GM23248 (cell line): ENCODE data around the gene CNOT9. TPM values are rescaled to one million over a fixed set of nuclear protein-coding genes. Genes with fewer than 3 reads are reported as not detected.
A peak's percentile ranks its signal among the peaks of the same experiment; 100 is the strongest.

Experiments used
- DNase-seq: peaks from one replicate; pipeline ENCODE4 v3.0.0-alpha.2; 2015
- H2AFZ ChIP-seq: fragments of 200-600 bp; sonication (generic); 2 replicates; pipeline ENCODE4 v1.6.1; 2016; ENCODE audit warnings: antibody characterized with exemption
- H3F3A ChIP-seq: fragments of 200-600 bp; sonication (generic); 2 replicates; pipeline ENCODE4 v1.6.1; 2016; ENCODE audit warnings: mild to moderate bottlenecking, antibody characterized with exemption, mixed run types; ENCODE audit not compliant: insufficient read depth
- H3K27ac ChIP-seq: fragments of 200-600 bp; sonication (generic); 2 replicates; pipeline ENCODE4 v1.5.1; 2016; ENCODE audit warnings: mild to moderate bottlenecking
- H3K27me3 ChIP-seq: fragments of 200-600 bp; sonication (generic); replicated peaks from 2 replicates; pipeline ENCODE4 v1.6.1; 2016; ENCODE audit warnings: mild to moderate bottlenecking; ENCODE audit not compliant: insufficient read depth
- H3K36me3 ChIP-seq: fragments of 200-600 bp; sonication (generic); 2 replicates; pipeline ENCODE4 v1.6.1; 2016; ENCODE audit warnings: low read depth, mild to moderate bottlenecking
- H3K4me1 ChIP-seq: fragments of 200-600 bp; sonication (generic); 2 replicates; pipeline ENCODE4 v1.6.1; 2016; ENCODE audit warnings: mild to moderate bottlenecking; ENCODE audit not compliant: insufficient read depth
- H3K4me2 ChIP-seq: fragments of 200-600 bp; sonication (generic); one replicate; pipeline ENCODE4 v1.6.1; 2016; ENCODE audit warnings: mild to moderate bottlenecking; ENCODE audit not compliant: unreplicated experiment
- H3K4me3 ChIP-seq: fragments of 200-600 bp; sonication (generic); 2 replicates; pipeline ENCODE4 v1.5.1; 2016; ENCODE audit warnings: mild to moderate bottlenecking
- H3K79me2 ChIP-seq: fragments of 200-600 bp; sonication (generic); 2 replicates; pipeline ENCODE4 v1.6.1; 2016; ENCODE audit warnings: mild to moderate bottlenecking; ENCODE audit not compliant: insufficient read depth
- H3K9ac ChIP-seq: fragments of 200-600 bp; sonication (generic); 2 replicates; pipeline ENCODE4 v1.6.1; 2016; ENCODE audit warnings: mild to moderate bottlenecking
- H3K9me2 ChIP-seq: fragments of 200-600 bp; sonication (generic); 2 replicates; pipeline ENCODE4 v1.6.1; 2016; ENCODE audit warnings: mixed run types, mild to moderate bottlenecking, moderate library complexity; ENCODE audit not compliant: insufficient read depth
- H3K9me3 ChIP-seq: fragments of 200-600 bp; sonication (generic); one replicate; pipeline ENCODE4 v1.6.1; 2017; ENCODE audit warnings: low read depth
- H4K20me1 ChIP-seq: fragments of 200-600 bp; sonication (generic); 2 replicates; pipeline ENCODE4 v1.6.0; 2016; ENCODE audit not compliant: insufficient read depth
- EZH2 ChIP-seq: fragments of 200-600 bp; sonication (generic); IDR thresholded peaks from 2 replicates; pipeline ENCODE4 v1.6.1; 2018; ENCODE audit warnings: antibody characterized with exemption, mild to moderate bottlenecking; ENCODE audit not compliant: insufficient read depth, poor library complexity, severe bottlenecking
- EZH2phosphoT487 ChIP-seq: fragments of 200-600 bp; sonication (generic); IDR thresholded peaks from 2 replicates; pipeline ENCODE4 v1.6.1; 2018; ENCODE audit warnings: antibody characterized with exemption, moderate library complexity, mild to moderate bottlenecking, low read depth; ENCODE audit not compliant: insufficient read depth
- WGBS, 2 experiments: methylation state at CpG; one replicate each; pipeline ENCODE4 v1.1.6; 2015 to 2017; ENCODE audit warnings: low lambda C conversion rate in 2 of 2, low coverage in 1 of 2; ENCODE audit errors: missing lambda C conversion rate in 2 of 2; 5-methylcytosine and 5-hydroxymethylcytosine counted together
- in situ Hi-C: fragments of 300-500 bp; cut with MboI; formaldehyde crosslinking; loops from 2 replicates; pipeline ENCODE4 v1.15.0; 2020
- polyA plus RNA-seq: library from polyadenylated mRNA; unstranded; fragments of >200 nt; fragmentation: Nextera tagmentation; extraction: Ambion mirVana; gene quantifications from 2 replicates; pipeline ENCODE4 v1.2.1, GENCODE V29; 2016
- total RNA-seq: library from RNA; depleted of rRNA; stranded (reverse); fragments of >200 nt; shearing (Covaris generic); gene quantifications from 2 replicates; pipeline ENCODE4 v1.2.3, GENCODE V29; 2014

The CNOT9 gene
- total and polyA plus RNA-seq, 2 experiments from 2014 or later = 34.8 to 65.8 TPM

GRCh38 chr2:218558986-218559385 lies 9.7 kb upstream of the CNOT9 start:
- Histone ChIP-seq H3F3A (peaks cover 18% of the 10 kb centered on the region), H3K27ac (no peak overlapping the region), H3K4me1 (peaks cover 7% of the 10 kb centered on the region), H3K9ac (no peak overlapping the region), H4K20me1 (no peaks in the 10 kb centered on the region), H2AFZ (no peak overlapping the region), H3K9me2 (no peaks in the 10 kb centered on the region), H3K4me3 (no peak overlapping the region), H3K9me3 (no peaks in the 10 kb centered on the region), H3K79me2 (peaks cover 29% of the 10 kb centered on the region), H3K36me3 (peaks cover 26% of the 10 kb centered on the region), H3K4me2 (no peak overlapping the region), H3K27me3 (no peaks in the 10 kb centered on the region)
- DNase-seq = no peak
- 96 to 100% methylated on average over 3 of the region's 3 CpGs for WGBS, 2 experiments
- no peak for TF ChIP-seq EZH2
- TF ChIP-seq EZH2phosphoT487 = no peak
- in situ Hi-C loops = no loop called here

DNA sequence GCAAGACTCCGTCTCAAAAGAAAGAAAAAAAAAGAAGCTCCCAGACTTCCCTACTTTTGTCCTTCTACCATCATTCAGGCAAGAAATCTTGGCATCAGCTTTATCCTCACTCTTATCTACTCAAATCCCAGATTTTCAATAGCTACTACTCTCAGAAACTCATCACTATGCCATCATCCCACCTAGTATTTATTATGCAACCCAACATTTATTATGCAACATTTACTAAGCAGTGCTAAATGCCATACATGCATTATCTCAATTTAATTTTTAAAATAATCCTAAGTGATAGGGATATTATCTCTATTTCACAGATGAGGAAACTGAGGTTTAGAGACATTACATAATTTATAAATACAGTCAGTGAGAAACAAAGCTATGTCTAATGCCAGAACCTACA lies 4.6 kb upstream of the CNOT9 start:
- H3F3A ChIP-seq = peaks cover 5% of the 10 kb centered on the region
- peaks cover 72% of the 10 kb centered on the region for H3K79me2 ChIP-seq
- H2AFZ ChIP-seq = no peak overlapping the region
- no peak for DNase-seq
- H3K9me2 ChIP-seq = no peaks in the 10 kb centered on the region
- no peaks in the 10 kb centered on the region for H4K20me1 ChIP-seq
- H3K4me3 ChIP-seq = no peak overlapping the region
- no peaks in the 10 kb centered on the region for H3K9me3 ChIP-seq
- TF ChIP-seq EZH2 = no peak
- TF ChIP-seq EZH2phosphoT487 = no peak
- H3K4me1 ChIP-seq = 0 out of 2 replicates have a peak, but pooled peaks cover 6% of the 10 kb centered on the region
- no peak overlapping the region for H3K9ac ChIP-seq
- in situ Hi-C loops = no loop called here
- WGBS, 2 experiments = 95 to 100% methylated on average over 1 of the region's 1 CpG
- H3K4me2 ChIP-seq = no peak overlapping the region
- H3K27ac ChIP-seq = no peak overlapping the region
- no peaks in the 10 kb centered on the region for H3K27me3 ChIP-seq
- H3K36me3 ChIP-seq = peaks cover 9% of the 10 kb centered on the region

DNA sequence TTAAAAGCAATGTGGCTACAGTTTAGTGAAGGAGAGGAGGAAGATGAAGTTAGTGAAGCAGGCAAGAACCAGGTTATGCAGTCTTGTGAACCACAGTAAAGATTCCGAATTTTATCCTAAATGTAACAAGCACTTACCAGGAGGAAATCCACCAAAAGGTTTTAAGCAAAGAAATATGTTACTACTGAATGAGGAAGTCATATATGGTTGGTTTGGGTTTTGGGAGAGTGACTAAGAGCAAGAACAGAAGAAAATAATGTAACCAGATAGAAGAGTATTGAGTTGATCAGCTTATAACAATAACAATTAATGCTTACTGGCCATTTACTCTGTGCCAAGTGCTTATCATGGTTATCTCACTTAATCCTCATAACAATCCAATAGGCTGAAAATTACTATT lies 2.3 kb upstream of the CNOT9 start:
- Histone ChIP-seq H3K27me3 (no peaks in the 10 kb centered on the region), H3K9me3 (no peaks in the 10 kb centered on the region), H3K27ac (no peak overlapping the region), H3K9me2 (no peaks in the 10 kb centered on the region), H3F3A (peaks cover 21% of the 10 kb centered on the region), H3K9ac (no peak overlapping the region), H3K79me2 (peaks cover 94% of the 10 kb centered on the region), H3K36me3 (no peaks in the 10 kb centered on the region; the same call in 1 of the 2 replicates), H3K4me3 (no peak overlapping the region), H4K20me1 (peaks cover 3% of the 10 kb centered on the region; the same call in 1 of the 2 replicates), H3K4me2 (no peak overlapping the region), H2AFZ (no peak overlapping the region), H3K4me1 (peaks cover 16% of the 10 kb centered on the region)
- WGBS, 2 experiments = 91 to 97% methylated on average over 1 of the region's 1 CpG
- DNase-seq = no peak
- TF ChIP-seq EZH2phosphoT487 (no peak), EZH2 (no peak)
- in situ Hi-C loops = no loop called here

DNA sequence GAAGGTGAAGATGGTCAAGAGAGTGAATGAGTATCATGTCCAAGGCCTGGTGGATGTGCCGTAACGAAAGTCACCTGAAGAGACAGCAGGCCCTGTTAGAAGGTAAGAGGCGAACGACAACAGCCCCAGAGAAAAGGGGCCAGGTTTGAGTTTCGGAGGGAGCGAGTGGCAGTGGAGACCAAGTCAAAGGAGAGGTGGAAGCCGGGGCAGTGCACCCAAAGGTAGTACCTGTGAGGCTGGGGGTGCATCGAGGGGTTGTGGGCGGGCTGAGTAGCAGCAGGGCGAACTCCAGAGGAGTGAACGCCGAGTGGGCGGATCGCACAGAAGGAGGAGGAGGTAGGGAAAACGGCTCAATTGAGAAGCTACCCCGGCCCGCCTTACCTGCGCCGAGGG lies 846 bp upstream of the CNOT9 start:
- no peak for DNase-seq
- H3K9me2 ChIP-seq = no peaks in the 10 kb centered on the region
- H3K4me3 ChIP-seq = peak overlapping the region; percentile 97
- H3K36me3 ChIP-seq = 0 out of 2 replicates have a peak, but pooled peaks cover 4% of the 10 kb centered on the region
- H4K20me1 ChIP-seq = peaks cover 3% of the 10 kb centered on the region; the same call in 1 of the 2 replicates
- peak overlapping the region; percentile 96 for H3K4me2 ChIP-seq
- peak overlapping the region; percentile 94 for H2AFZ ChIP-seq
- TF ChIP-seq EZH2 = no peak
- no peak for TF ChIP-seq EZH2phosphoT487
- peaks cover 26% of the 10 kb centered on the region for H3F3A ChIP-seq
- no peaks in the 10 kb centered on the region for H3K27me3 ChIP-seq
- peak overlapping the region; percentile 65 for H3K27ac ChIP-seq
- in situ Hi-C loops = no loop called here
- H3K4me1 ChIP-seq = peaks cover 17% of the 10 kb centered on the region
- peaks cover 97% of the 10 kb centered on the region for H3K79me2 ChIP-seq
- H3K9me3 ChIP-seq = no peaks in the 10 kb centered on the region
- peak overlapping the region; percentile 90 for H3K9ac ChIP-seq
- 0 to 1% methylated on average over 10 to 19 of the region's 19 CpGs for WGBS, 2 experiments

- Histone ChIP-seq H3K9me3 (no peaks in the 10 kb centered on the region), H4K20me1 (peaks cover 3% of the 10 kb centered on the region; the same call in 1 of the 2 replicates), H3F3A (peaks cover 26% of the 10 kb centered on the region), H3K4me2 (peak overlapping the region; percentile 91), H2AFZ (peak overlapping the region; percentile 67), H3K36me3 (0 out of 2 replicates have a peak, but pooled peaks cover 7% of the 10 kb centered on the region), H3K4me1 (peaks cover 17% of the 10 kb centered on the region), H3K9me2 (no peaks in the 10 kb centered on the region), H3K9ac (peak overlapping the region; percentile 97), H3K27ac (peak overlapping the region; percentile 97), H3K79me2 (peaks cover 97% of the 10 kb centered on the region), H3K27me3 (no peaks in the 10 kb centered on the region), H3K4me3 (peak overlapping the region; percentile 97)
- TF ChIP-seq EZH2phosphoT487 (no peak), EZH2 (no peak)
- WGBS, 2 experiments = 1 to 2% methylated on average over 31 of the region's 31 CpGs
- in situ Hi-C loops = no loop called here
- peak; percentile 90 for DNase-seq
Measured at GRCh38 chr2:218569038-218569431, 396 bp downstream of the CNOT9 start.
